D721Med (cell line): ENCODE measurements around the gene MSI2.

Experiments
- DNase-seq: peaks from one replicate; pipeline ENCODE4 v3.0.0; 2011; ENCODE audit warnings: low spot score; ENCODE audit not compliant: insufficient read length
- FAIRE-seq: peaks from 2 replicates; lab custom pipeline; 2011; peaks lifted over from hg19 to GRCh38; lab: Jason Lieb, UNC
- TF ChIP-seq, protein P1 (sequence below): IDR thresholded peaks from 2 replicates; pipeline ENCODE4 v1.5.1; 2012; ENCODE audit warnings: mild to moderate bottlenecking, control low read depth; ENCODE audit not compliant: insufficient read depth; ENCODE audit errors: missing control alignments

The MSI2 gene

GRCh38 chr17:57653279-57653678 lies 397.0 kb downstream of the MSI2 start:
- DNase-seq (no peak), FAIRE-seq (no peak)
- TF ChIP-seq, protein P1, sequence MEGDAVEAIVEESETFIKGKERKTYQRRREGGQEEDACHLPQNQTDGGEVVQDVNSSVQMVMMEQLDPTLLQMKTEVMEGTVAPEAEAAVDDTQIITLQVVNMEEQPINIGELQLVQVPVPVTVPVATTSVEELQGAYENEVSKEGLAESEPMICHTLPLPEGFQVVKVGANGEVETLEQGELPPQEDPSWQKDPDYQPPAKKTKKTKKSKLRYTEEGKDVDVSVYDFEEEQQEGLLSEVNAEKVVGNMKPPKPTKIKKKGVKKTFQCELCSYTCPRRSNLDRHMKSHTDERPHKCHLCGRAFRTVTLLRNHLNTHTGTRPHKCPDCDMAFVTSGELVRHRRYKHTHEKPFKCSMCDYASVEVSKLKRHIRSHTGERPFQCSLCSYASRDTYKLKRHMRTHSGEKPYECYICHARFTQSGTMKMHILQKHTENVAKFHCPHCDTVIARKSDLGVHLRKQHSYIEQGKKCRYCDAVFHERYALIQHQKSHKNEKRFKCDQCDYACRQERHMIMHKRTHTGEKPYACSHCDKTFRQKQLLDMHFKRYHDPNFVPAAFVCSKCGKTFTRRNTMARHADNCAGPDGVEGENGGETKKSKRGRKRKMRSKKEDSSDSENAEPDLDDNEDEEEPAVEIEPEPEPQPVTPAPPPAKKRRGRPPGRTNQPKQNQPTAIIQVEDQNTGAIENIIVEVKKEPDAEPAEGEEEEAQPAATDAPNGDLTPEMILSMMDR = no peak

DNA sequence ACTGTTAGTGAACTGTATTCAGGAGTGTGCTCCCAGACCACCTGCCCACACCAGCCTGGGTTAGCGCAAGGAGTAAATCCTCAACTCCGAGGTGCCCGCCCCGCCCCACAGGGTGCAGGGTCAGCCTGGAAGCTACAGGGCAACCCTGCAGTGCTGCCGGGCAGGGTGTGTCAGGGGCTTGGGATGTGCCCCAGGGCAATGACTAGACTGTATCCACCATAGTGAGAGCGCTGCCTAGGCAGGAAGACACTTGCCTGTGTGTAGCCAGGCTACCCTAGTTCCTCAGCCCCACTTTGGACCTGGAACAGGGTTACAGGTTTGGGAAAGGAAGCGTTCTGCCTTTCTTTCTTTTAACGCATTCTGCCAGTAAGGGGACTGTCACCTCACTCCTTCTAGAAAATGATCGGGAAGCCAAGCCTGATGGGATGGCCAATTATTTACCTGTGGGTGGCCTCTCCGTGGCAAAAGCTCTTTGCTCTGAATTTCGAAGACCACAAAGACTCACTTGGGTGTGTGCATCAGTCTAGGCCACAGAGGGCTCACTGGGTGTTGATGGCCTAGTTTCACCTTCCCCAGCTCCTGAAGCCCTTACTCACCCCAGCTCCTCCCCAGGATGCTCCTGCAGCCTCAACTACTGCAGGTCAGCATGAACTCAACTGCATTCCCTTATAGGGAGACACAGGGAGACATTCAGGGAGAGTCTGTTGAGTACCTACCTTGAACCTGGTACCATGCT lies 397.9 kb downstream of the MSI2 start:
- FAIRE-seq = no peak
- TF ChIP-seq, protein P1 = no peak

DNA sequence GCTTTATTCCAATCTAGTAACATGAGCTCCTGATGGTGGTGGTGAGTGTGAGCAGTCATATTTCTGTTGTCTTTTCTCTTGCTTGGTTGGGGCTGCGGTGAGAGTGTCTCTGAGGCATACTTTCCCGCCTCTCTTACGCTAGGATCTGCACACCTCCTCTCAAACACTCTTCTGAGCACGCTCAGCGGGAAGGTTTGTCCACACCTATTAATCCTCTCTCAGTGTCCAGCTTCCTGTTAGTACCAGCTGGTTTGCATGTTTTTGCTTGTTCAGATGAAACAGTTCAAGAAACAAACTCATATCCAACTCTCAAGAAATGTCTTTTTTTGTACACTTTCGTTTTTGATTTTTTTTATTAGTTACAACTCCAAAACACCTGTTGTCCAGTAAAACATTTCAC lies 399.2 kb downstream of the MSI2 start:
- TF ChIP-seq, protein P1 = no peak
- FAIRE-seq = no peak
- DNase-seq = no peak

More for the DNA sequence above, 397.9 kb downstream of the MSI2 start:
- no peak for DNase-seq

- TF ChIP-seq, protein P1 = no peak
- DNase-seq (no peak), FAIRE-seq (no peak)
These were observed 400.9 kb downstream of the MSI2 start for GRCh38 chr17:57657211-57657610.

DNA sequence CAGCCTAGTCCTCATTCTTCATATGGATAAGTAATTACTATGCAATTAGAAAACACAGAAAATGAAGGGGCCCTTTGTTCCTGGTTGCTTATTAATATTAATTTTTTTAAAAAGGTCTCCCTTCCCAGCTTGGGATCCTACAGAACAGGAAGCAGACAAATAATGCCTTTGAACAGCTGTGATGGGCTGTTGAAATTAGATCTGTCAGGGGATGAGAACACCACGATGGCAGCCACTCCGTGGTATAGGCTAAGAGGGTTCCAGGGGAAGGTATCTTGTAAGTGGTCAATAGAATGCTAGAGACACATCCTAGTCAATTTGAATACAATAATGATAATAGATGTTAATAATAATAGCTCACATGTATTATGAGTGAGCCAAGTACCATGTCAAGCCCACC lies 405.7 kb downstream of the MSI2 start:
- TF ChIP-seq, protein P1 = no peak
- FAIRE-seq = no peak
- no peak for DNase-seq

DNA sequence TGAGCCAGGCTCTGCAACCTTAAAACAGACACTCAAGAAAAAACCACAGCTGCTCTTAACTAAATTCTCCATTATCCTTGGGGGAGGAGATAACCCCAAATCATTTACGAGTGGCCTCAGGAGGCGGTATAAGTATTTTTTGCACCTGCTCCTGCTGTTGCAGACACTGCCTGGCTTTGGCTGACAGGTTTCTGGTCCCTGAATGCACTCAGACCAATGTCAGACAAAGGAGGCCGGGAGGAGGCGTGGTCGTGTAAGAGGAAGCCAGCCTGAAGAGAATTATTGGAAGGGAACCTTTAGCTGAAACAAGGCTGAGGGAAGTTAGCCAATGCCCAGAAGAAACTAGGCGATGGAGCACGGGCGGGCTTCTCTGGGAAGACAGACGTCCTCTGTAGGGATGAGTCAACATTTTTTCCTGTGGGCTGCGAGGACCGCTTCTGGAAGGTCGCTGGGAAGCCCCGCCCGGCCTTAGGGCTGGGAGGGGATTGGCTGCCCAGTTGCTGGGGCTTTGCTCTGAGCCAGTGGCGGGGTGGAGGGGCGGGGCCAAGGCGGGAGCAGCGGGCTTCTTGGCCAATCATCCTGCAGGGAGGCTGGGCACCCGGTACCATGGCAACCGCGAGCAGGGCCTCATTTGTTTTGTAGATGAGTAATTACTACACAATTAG lies 406.5 kb downstream of the MSI2 start:
- TF ChIP-seq, protein P1 = no peak
- no peak for FAIRE-seq

More for the DNA sequence above, 406.5 kb downstream of the MSI2 start:
- peak; percentile 63 for DNase-seq
